CD4-positive, alpha-beta T cell treated with Interleukin-15 for 1 hour (primary cell): ENCODE data around the gene KIF2C.

Source experiments
- DNase-seq: peaks from one replicate; pipeline ENCODE4 v3.0.0-alpha.2; 2020

Gene KIF2C

DNA sequence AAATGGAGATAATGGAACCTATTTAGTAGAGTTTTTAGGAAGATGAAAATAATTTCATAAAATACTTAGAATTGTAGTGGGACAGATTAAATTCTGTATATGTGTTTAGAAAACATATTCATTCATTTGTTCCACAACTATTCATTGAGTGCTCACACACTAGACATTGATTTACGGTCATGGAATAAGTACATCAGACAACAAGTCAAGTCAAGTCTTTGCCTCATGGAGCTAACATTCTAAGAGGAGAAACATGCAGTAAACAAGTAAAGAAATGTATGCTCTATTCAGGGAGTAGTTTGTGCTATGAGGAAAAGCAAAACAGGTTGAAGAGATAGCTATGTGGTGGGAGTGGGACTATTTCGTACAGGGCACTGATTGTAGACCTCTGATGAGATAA lies 77.7 kb downstream of the KIF2C start:
- no peak for DNase-seq
